CD4-positive, alpha-beta T cell treated with Interleukin-2 at 100 ng/mL for 4 hours (primary cell): Measurements from ENCODE around the gene MBD3.
"Not testable (repeated sequence)": the region's sequence is repeated elsewhere in the genome, so short reads cannot be mapped to it uniquely, and the experiment has no call there.

Experiments used
- DNase-seq: peaks from one replicate; pipeline ENCODE4 v3.0.0-alpha.2; 2020; ENCODE audit warnings: low spot score

The MBD3 gene

GRCh38 chr19:1539749-1540148 is 52.9 kb downstream of the MBD3 start:
- not testable (repeated sequence) for DNase-seq

- no peak for DNase-seq
These were observed 53.7 kb downstream of the MBD3 start for GRCh38 chr19:1538978-1539377.

GRCh38 chr19:1535699-1536098 is 57.0 kb downstream of the MBD3 start:
- DNase-seq, result not testable (repeated sequence)

GRCh38 chr19:1534972-1535371 is 57.7 kb downstream of the MBD3 start:
- DNase-seq, result no peak

- DNase-seq, result no peak
These were observed 59.0 kb downstream of the MBD3 start for GRCh38 chr19:1533510-1534150.

- DNase-seq, result no peak
These were observed 60.7 kb downstream of the MBD3 start for GRCh38 chr19:1532003-1532402.

- DNase-seq, result no peak
These were observed 61.1 kb downstream of the MBD3 start for GRCh38 chr19:1531587-1531986.

- not testable (repeated sequence) for DNase-seq
These were observed 61.8 kb downstream of the MBD3 start for GRCh38 chr19:1530856-1531255.

- no peak for DNase-seq
These were observed 63.2 kb downstream of the MBD3 start for GRCh38 chr19:1529430-1529816.

GRCh38 chr19:1528596-1529429 is 63.9 kb downstream of the MBD3 start:
- DNase-seq, result no peak

GRCh38 chr19:1527650-1528309 is 64.9 kb downstream of the MBD3 start:
- no peak for DNase-seq

GRCh38 chr19:1526979-1527649 is 65.6 kb downstream of the MBD3 start:
- no peak for DNase-seq

GRCh38 chr19:1526066-1526778 is 66.4 kb downstream of the MBD3 start:
- DNase-seq, result no peak

GRCh38 chr19:1525343-1525742 is 67.3 kb downstream of the MBD3 start:
- DNase-seq, result no peak

GRCh38 chr19:1524972-1525325 is 67.7 kb downstream of the MBD3 start:
- no peak for DNase-seq

- DNase-seq, result no peak
These were observed 68.2 kb downstream of the MBD3 start for GRCh38 chr19:1524287-1524971.
